ENCODE data around the gene MYADM. TPM values are rescaled to one million over a fixed set of nuclear protein-coding genes. Genes with fewer than 3 reads are reported as not detected.

MYADM gene
- total RNA-seq, 1 donor from 2014 or later, result 422 TPM

DNA sequence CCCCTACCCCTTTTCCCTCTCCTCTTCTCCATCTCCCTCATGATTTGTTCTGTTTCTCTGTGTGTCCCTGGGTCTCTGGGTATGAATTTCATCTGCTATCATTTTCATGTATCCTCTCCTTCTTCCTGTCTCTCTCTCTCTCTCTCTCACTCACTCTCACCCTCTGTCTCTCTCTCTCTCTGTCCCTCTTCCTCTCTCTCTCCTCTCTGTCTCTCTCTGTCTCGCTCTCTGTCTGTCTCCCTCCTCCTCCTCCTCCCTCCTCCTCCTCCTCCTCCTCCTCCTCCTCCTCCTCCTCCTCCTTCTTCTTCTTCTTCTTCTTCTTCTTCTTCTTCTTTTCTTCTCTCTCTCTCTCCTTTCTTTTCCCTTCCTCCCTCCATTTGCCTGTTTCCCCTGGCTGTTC lies 38.1 kb downstream of the MYADM start:
- no peak for DNase-seq (ENCODE audit: low spot score in 2 of 2)
- intact Hi-C loops (cut with DNase I), result no loop called here
- no peaks in the 10 kb centered on the region for H3K9me3 ChIP-seq
- no peak overlapping the region for H3K4me3 ChIP-seq
- H3K36me3 ChIP-seq, result no peaks in the 10 kb centered on the region
- peaks cover 12% of the 10 kb centered on the region for H3K27me3 ChIP-seq
- peaks cover 0 to 3% of the 10 kb centered on the region in 2 donors for H3K4me1 ChIP-seq
- TF ChIP-seq CTCF (IDR thresholded peaks at IDR 0.05), result no peak
- no peak overlapping the region for H3K27ac ChIP-seq

GRCh38 chr19:53906211-53907192 lies 38.8 kb downstream of the MYADM start:
- H3K27me3 ChIP-seq, result peaks cover 13% of the 10 kb centered on the region

GRCh38 chr19:53907193-53907581 lies 39.5 kb downstream of the MYADM start:
- Histone ChIP-seq H3K27me3 (peaks cover 13% of the 10 kb centered on the region), H3K27ac (no peak overlapping the region), H3K9me3 (no peaks in the 10 kb centered on the region), H3K4me3 (peak overlapping the region in 1 of 2 donors; percentile 26), H3K36me3 (no peaks in the 10 kb centered on the region), H3K4me1 (peaks cover 0 to 3% of the 10 kb centered on the region in 2 donors)
- intact Hi-C loops (cut with DNase I), result no loop called here
- TF ChIP-seq CTCF (IDR thresholded peaks at IDR 0.05), result no peak
- DNase-seq (ENCODE audit: low spot score in 2 of 2), result no peak

More at GRCh38 chr19:53906211-53907192, 38.8 kb downstream of the MYADM start:
- TF ChIP-seq CTCF (IDR thresholded peaks at IDR 0.05), result peak; percentile 47 to 80 (median 72)
- Histone ChIP-seq H3K9me3 (no peaks in the 10 kb centered on the region), H3K36me3 (no peaks in the 10 kb centered on the region), H3K4me3 (no peak overlapping the region), H3K27ac (no peak overlapping the region), H3K4me1 (peaks cover 0 to 3% of the 10 kb centered on the region in 2 donors)
- intact Hi-C loops (cut with DNase I), result no loop called here
- no peak for DNase-seq (ENCODE audit: low spot score in 2 of 2)

GRCh38 chr19:53907690-53908089 lies 40.0 kb downstream of the MYADM start:
- H3K27me3 ChIP-seq, result peaks cover 13% of the 10 kb centered on the region
- H3K27ac ChIP-seq, result no peak overlapping the region
- H3K36me3 ChIP-seq, result no peaks in the 10 kb centered on the region
- no peak for DNase-seq (ENCODE audit: low spot score in 2 of 2)
- TF ChIP-seq CTCF (IDR thresholded peaks at IDR 0.05), result no peak
- H3K4me1 ChIP-seq, result peaks cover 0 to 3% of the 10 kb centered on the region in 2 donors
- peak overlapping the region in 1 of 2 donors; percentile 26 for H3K4me3 ChIP-seq
- H3K9me3 ChIP-seq, result no peaks in the 10 kb centered on the region
- intact Hi-C loops (cut with DNase I), result no loop called here

GRCh38 chr19:53908106-53908934 lies 40.6 kb downstream of the MYADM start:
- H3K4me1 ChIP-seq, result peaks cover 0 to 3% of the 10 kb centered on the region in 2 donors
- H3K27me3 ChIP-seq, result peaks cover 13% of the 10 kb centered on the region
- no peak for TF ChIP-seq CTCF (IDR thresholded peaks at IDR 0.05)
- peak overlapping the region; percentile 26 for H3K4me3 ChIP-seq
- no peak overlapping the region for H3K27ac ChIP-seq
- H3K9me3 ChIP-seq, result no peaks in the 10 kb centered on the region
- no peak for DNase-seq (ENCODE audit: low spot score in 2 of 2)
- intact Hi-C loops (cut with DNase I), result no loop called here
- H3K36me3 ChIP-seq, result no peaks in the 10 kb centered on the region
